ENCODE data around the gene MAGI2.
"Not testable (repeated sequence)": the region's sequence is repeated elsewhere in the genome, so short reads cannot be mapped to it uniquely, and the experiment has no call there.

The MAGI2 gene

GRCh38 chr7:79137942-79138341 lies 315.5 kb downstream of the MAGI2 start:
- no peak for DNase-seq

- no peak for DNase-seq
Observed at GRCh38 chr7:79132844-79133451, 320.5 kb downstream of the MAGI2 start.

GRCh38 chr7:79130715-79131114 lies 322.8 kb downstream of the MAGI2 start:
- DNase-seq: no peak

GRCh38 chr7:79124331-79124730 lies 329.1 kb downstream of the MAGI2 start:
- DNase-seq: no peak

- DNase-seq: no peak
Observed at GRCh38 chr7:79118143-79118542, 335.3 kb downstream of the MAGI2 start.

- DNase-seq: no peak
Observed at GRCh38 chr7:79096361-79096805, 357.1 kb downstream of the MAGI2 start.

- DNase-seq: no peak
Observed at GRCh38 chr7:79093421-79093820, 360.0 kb downstream of the MAGI2 start.

- no peak for DNase-seq
Observed at GRCh38 chr7:79091661-79092060, 361.8 kb downstream of the MAGI2 start.

- no peak for DNase-seq
Observed at GRCh38 chr7:79091011-79091410, 362.5 kb downstream of the MAGI2 start.

- DNase-seq: no peak
Observed at GRCh38 chr7:79090543-79090942, 362.9 kb downstream of the MAGI2 start.

GRCh38 chr7:79084423-79084822 lies 369.0 kb downstream of the MAGI2 start:
- no peak for DNase-seq

- DNase-seq: no peak
Observed at GRCh38 chr7:79079919-79080554, 373.4 kb downstream of the MAGI2 start.

GRCh38 chr7:79078273-79078672 lies 375.2 kb downstream of the MAGI2 start:
- no peak for DNase-seq

- DNase-seq: not testable (repeated sequence)
Observed at GRCh38 chr7:79071187-79071586, 382.3 kb downstream of the MAGI2 start.

- DNase-seq: no peak
Observed at GRCh38 chr7:79064187-79064823, 389.2 kb downstream of the MAGI2 start.

- no peak for DNase-seq
Observed at GRCh38 chr7:79063019-79063698, 390.3 kb downstream of the MAGI2 start.

GRCh38 chr7:79060498-79060897 lies 393.0 kb downstream of the MAGI2 start:
- no peak for DNase-seq

GRCh38 chr7:79055722-79056415 lies 397.6 kb downstream of the MAGI2 start:
- no peak for DNase-seq

- DNase-seq: no peak
Observed at GRCh38 chr7:79051915-79052314, 401.6 kb downstream of the MAGI2 start.

- no peak for DNase-seq
Observed at GRCh38 chr7:79050603-79051002, 402.9 kb downstream of the MAGI2 start.

GRCh38 chr7:79046061-79046460 lies 407.4 kb downstream of the MAGI2 start:
- DNase-seq: no peak

GRCh38 chr7:79037001-79037400 lies 416.5 kb downstream of the MAGI2 start:
- DNase-seq: no peak

- DNase-seq: no peak
Observed at GRCh38 chr7:79036356-79036755, 417.1 kb downstream of the MAGI2 start.

All from NCI-H524 (cell line).